ENCODE data around the gene WDR18.

DNA sequence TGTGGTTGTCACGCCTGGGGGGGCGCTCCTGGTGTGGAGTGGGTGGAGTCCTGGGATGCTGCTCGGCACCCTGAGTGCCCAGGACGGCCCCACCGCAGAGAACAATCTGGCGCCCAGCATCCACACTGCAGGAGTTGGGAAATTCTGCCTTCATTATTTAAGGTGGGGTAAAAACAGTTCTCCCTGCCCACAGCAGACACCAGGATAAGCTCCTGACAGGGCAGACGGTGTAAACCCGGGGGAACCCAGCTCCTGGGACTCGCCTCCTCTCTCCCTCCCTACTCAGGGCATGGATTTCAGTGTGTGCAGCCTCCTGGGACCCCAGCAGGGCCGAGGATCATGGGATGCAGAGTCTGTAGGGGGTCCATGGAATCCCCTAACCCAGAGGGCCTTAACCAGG lies 7.7 kb upstream of the WDR18 start:
- TF ChIP-seq POLR2AphosphoS5 (IDR thresholded peaks at IDR 0.05; ENCODE audit: insufficient read depth in 1 of 2, low read depth in 1 of 2) = no peak
- TF ChIP-seq, protein P1, sequence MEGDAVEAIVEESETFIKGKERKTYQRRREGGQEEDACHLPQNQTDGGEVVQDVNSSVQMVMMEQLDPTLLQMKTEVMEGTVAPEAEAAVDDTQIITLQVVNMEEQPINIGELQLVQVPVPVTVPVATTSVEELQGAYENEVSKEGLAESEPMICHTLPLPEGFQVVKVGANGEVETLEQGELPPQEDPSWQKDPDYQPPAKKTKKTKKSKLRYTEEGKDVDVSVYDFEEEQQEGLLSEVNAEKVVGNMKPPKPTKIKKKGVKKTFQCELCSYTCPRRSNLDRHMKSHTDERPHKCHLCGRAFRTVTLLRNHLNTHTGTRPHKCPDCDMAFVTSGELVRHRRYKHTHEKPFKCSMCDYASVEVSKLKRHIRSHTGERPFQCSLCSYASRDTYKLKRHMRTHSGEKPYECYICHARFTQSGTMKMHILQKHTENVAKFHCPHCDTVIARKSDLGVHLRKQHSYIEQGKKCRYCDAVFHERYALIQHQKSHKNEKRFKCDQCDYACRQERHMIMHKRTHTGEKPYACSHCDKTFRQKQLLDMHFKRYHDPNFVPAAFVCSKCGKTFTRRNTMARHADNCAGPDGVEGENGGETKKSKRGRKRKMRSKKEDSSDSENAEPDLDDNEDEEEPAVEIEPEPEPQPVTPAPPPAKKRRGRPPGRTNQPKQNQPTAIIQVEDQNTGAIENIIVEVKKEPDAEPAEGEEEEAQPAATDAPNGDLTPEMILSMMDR (IDR thresholded peaks at IDR 0.05) = no peak

All from vagina (tissue), 2 donors.